Rectal smooth muscle tissue (tissue), 1 donor: ENCODE measurements around the gene SNED1.
A peak's percentile ranks its signal among the peaks of the same experiment; 100 is the strongest.

Source experiments
- H3K27ac ChIP-seq: one replicate; pipeline ENCODE4 v1.7.0; 2013; ENCODE audit warnings: low read depth, low read length, inconsistent platforms
- H3K27me3 ChIP-seq: one replicate; pipeline ENCODE4 v1.7.0; 2013; ENCODE audit warnings: low read length; ENCODE audit not compliant: control insufficient read depth, insufficient read depth
- H3K36me3 ChIP-seq: one replicate; pipeline ENCODE4 v1.7.0; 2013; ENCODE audit warnings: low read length; ENCODE audit not compliant: control insufficient read depth, insufficient read depth
- H3K4me1 ChIP-seq: one replicate; pipeline ENCODE4 v1.7.0; 2013; ENCODE audit warnings: low read length; ENCODE audit not compliant: control insufficient read depth, insufficient read depth
- H3K4me3 ChIP-seq: one replicate; pipeline ENCODE4 v1.7.0; 2013; ENCODE audit warnings: low read length
- H3K9ac ChIP-seq: one replicate; pipeline ENCODE4 v1.7.0; 2013; ENCODE audit warnings: low read length

Gene SNED1

DNA sequence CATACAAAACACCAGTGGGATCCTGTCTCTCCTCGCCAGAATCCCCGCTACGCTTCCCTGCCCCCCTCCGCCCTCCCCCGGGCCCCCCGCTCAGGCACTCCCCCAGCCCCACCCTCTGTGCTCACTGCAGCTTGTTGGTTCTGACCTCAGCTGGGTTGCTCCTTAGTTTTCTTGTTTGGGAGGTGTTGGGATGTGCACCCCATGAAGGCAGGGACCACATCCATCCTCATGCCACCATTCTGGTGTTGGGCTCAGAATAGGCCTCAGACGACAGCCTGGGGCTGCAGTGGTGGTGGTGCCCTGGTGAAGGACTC lies 4.6 kb downstream of the SNED1 start:
- H3K9ac ChIP-seq, result no peak overlapping the region
- H3K4me1 ChIP-seq, result no peaks in the 10 kb centered on the region
- no peak overlapping the region for H3K4me3 ChIP-seq
- H3K36me3 ChIP-seq, result no peaks in the 10 kb centered on the region
- H3K27ac ChIP-seq, result no peak overlapping the region
- H3K27me3 ChIP-seq, result no peaks in the 10 kb centered on the region

GRCh38 chr2:241003369-241003768 lies 5.0 kb downstream of the SNED1 start:
- Histone ChIP-seq H3K4me3 (no peak overlapping the region), H3K36me3 (no peaks in the 10 kb centered on the region), H3K9ac (no peak overlapping the region), H3K4me1 (no peaks in the 10 kb centered on the region), H3K27ac (no peak overlapping the region), H3K27me3 (no peaks in the 10 kb centered on the region)

DNA sequence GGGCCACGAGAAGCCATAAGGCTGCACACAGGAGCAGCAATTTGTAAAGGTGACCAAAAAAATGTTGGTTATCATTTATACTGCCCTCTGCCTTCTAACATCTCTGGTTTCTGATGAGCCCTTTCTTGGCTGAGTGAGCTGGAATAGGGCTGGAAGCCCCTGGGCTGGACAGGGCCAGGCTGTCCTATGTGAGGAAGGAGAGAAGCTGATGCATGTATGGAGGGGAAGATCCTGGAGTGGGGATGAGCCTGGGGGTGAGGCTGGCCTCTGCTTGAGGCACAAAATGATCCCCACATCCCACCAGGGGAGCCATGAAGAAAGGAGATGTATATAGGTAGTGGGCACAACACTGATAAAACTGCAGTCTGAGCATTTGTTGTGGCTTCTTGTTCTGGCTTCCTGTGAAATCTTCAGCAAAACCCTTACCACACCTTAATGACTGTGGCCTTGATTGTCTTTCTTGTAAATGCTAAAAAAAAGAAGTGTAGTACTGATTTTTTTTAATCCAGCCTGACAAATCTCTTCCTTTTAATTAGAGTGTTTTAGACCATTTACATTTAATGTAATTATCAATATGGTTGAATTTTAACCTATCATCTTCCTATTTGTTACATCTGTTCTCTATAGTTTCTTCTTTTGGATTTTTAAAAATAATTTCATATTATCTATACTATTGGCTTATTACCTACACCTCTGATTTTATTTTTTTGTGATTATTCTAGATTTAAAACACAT lies 5.6 kb downstream of the SNED1 start:
- H3K9ac ChIP-seq, result no peak overlapping the region
- H3K4me3 ChIP-seq, result no peak overlapping the region
- no peak overlapping the region for H3K27ac ChIP-seq
- no peaks in the 10 kb centered on the region for H3K36me3 ChIP-seq
- no peaks in the 10 kb centered on the region for H3K4me1 ChIP-seq
- H3K27me3 ChIP-seq, result no peaks in the 10 kb centered on the region

DNA sequence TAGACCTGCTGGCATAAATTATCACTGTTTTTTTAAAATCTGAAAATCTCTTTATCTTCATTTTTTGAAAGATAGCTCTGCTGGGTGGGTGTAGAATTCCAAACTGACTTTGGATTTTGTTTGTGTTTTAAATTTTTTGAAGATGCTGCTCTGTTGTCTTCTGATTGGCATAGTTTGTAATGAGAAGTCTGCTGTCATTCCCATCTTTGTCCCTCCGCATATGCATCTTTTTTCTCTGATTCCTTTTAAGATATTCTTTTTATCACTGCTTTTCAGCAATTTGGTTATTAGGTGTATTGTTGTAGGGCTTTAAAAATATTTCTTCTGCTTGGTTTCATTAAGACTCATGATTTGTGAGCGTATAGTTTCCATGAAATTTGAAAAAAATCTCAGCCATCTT lies 7.2 kb downstream of the SNED1 start:
- peaks cover 3% of the 10 kb centered on the region for H3K4me1 ChIP-seq
- H3K4me3 ChIP-seq, result no peak overlapping the region
- H3K27ac ChIP-seq, result no peak overlapping the region
- H3K27me3 ChIP-seq, result no peaks in the 10 kb centered on the region
- H3K9ac ChIP-seq, result no peak overlapping the region
- H3K36me3 ChIP-seq, result no peaks in the 10 kb centered on the region

DNA sequence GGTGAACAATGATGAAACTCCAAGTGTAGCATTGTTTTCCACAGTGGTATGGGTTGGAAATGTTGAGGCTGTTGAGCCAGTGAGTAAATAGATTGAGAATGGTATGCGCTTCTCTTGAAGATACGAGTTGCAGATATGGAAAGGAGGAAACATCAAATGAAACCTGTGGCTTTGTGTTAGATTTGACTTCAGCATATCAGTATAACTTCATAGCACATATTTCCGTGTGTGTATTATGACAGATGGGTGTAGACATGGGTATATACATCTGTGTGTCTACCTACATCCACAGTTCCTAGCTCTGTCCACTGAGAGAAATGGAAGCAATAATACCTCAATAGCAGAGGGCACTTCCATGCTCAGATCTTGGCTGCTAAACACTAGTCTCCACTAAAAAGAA lies 8.0 kb downstream of the SNED1 start:
- H3K4me3 ChIP-seq, result no peak overlapping the region
- no peaks in the 10 kb centered on the region for H3K36me3 ChIP-seq
- no peak overlapping the region for H3K9ac ChIP-seq
- no peak overlapping the region for H3K27ac ChIP-seq
- no peaks in the 10 kb centered on the region for H3K27me3 ChIP-seq
- H3K4me1 ChIP-seq, result peaks cover 3% of the 10 kb centered on the region

- no peak overlapping the region for H3K9ac ChIP-seq
- H3K27me3 ChIP-seq, result no peaks in the 10 kb centered on the region
- no peak overlapping the region for H3K27ac ChIP-seq
- peaks cover 3% of the 10 kb centered on the region for H3K4me1 ChIP-seq
- H3K36me3 ChIP-seq, result no peaks in the 10 kb centered on the region
- no peak overlapping the region for H3K4me3 ChIP-seq
Observed at GRCh38 chr2:241007111-241007510, 8.7 kb downstream of the SNED1 start.

- Histone ChIP-seq H3K27me3 (no peaks in the 10 kb centered on the region), H3K4me3 (no peak overlapping the region), H3K36me3 (no peaks in the 10 kb centered on the region), H3K9ac (no peak overlapping the region), H3K27ac (no peak overlapping the region), H3K4me1 (peaks cover 3% of the 10 kb centered on the region)
Observed at GRCh38 chr2:241007880-241008710, 9.7 kb downstream of the SNED1 start.

DNA sequence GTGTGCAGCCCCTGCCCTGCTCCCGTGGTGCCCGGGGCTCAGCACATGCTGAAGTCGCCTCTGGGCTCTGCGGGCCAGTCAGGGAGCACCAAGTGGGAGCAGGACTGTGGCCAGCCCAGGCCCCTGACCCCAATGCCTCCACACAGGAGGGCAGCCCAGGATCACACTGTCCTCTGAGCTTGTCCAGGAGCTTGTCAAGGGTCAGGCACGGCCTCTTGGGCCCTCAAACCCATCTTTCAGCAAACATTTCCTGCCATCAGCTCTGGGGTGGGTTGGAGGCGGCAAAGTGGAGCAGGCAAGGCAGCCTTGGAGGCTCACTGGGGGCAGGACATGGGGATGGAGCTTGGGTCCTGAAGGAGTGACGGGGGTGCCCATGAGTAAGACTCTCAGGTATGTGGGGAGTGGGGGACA lies 10.3 kb downstream of the SNED1 start:
- Histone ChIP-seq H3K9ac (no peak overlapping the region), H3K4me3 (no peak overlapping the region), H3K27ac (no peak overlapping the region), H3K4me1 (peaks cover 3% of the 10 kb centered on the region), H3K27me3 (no peaks in the 10 kb centered on the region), H3K36me3 (no peaks in the 10 kb centered on the region)

GRCh38 chr2:241009191-241009590 lies 10.8 kb downstream of the SNED1 start:
- Histone ChIP-seq H3K36me3 (no peaks in the 10 kb centered on the region), H3K4me3 (no peak overlapping the region), H3K27ac (no peak overlapping the region), H3K4me1 (peaks cover 3% of the 10 kb centered on the region), H3K9ac (no peak overlapping the region), H3K27me3 (no peaks in the 10 kb centered on the region)

DNA sequence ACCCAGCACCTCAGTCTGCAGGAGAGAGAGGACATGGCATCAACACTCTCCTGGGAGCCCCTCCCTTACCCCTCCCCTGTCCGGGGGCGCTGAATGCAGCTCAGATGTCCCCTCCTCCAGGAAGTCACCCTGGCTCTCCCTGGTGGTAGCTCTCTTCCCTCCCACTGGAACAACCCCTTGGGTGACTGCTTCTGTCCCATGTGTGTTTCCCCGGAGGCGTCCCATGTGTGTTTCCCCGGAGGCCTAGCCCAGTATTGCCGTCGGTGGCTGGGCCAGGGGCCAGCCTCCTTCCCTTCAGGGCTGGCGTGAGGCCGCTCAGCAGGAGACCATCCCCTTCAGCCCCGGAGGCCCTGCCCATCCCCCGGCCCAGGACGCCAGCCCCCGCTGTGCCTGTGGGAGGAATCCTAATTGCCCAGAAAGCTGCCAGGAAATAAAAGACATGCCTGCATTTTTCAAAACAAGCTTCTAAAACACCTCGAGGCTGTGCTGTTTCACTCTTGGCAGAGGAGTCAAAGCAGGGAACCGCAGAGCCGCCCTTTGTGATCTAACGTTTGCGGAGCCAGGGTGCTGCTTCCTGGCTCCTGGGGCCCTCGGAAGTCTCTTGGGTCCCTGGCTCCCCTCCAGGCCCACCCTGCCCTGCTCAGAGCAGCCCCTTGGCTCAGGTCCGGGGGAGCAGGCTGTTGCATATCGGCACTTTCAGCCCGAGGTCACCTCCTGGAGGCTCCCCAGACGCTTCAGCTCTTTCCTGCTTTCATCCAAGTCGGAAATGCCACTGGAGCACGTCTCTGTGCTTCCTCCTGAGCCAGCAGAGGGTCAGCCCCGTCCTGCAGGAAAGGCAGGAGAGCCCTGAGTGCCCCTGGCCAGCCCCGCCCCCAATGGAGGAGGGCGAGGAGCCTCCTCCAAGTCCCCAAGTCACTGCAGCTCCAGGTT lies 11.4 kb downstream of the SNED1 start:
- Histone ChIP-seq H3K4me3 (peak overlapping the region; percentile 49), H3K27me3 (no peaks in the 10 kb centered on the region), H3K27ac (peak overlapping the region; percentile 14), H3K36me3 (no peaks in the 10 kb centered on the region), H3K9ac (no peak overlapping the region), H3K4me1 (peaks cover 3% of the 10 kb centered on the region)

DNA sequence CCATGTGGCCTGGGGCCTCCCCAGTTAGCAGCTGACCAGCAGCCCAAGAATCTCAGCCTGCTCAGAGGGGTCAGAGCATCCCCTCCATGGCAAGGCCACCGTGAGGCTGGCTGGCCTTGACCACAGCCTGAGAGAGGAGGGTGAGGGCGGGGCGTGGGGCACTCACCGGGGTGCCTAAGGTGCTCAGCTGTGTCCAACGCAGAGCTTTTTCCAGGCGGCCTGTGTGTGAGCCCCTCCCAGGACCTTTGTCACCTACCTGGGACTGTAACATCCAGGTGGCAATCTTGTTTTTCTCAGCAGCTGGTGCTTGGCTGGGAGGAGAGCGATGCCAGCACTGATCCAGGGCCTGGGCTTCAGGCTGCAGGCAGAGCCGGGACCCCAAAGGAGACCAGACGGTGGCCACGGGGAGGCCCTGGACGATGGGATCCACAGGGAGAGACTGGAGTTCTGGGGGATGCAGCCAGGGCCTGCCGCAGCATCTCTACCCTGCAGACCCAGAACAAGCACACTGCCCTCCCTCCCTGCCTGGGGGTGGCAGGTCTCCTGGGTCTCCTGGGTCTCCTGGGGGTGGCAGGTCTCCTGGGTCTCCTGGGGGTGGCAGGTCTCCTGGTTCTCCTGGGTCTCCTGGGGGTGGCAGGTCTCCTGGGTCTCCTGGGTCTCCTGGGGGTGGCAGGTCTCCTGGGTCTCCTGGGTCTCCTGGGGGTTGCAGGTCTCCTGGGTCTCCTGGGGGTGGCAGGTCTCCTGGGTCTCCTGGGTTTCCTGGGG lies 12.3 kb downstream of the SNED1 start:
- no peaks in the 10 kb centered on the region for H3K36me3 ChIP-seq
- H3K4me3 ChIP-seq, result peak overlapping the region; percentile 49
- H3K27me3 ChIP-seq, result no peaks in the 10 kb centered on the region
- peaks cover 3% of the 10 kb centered on the region for H3K4me1 ChIP-seq
- no peak overlapping the region for H3K27ac ChIP-seq
- no peak overlapping the region for H3K9ac ChIP-seq

- Histone ChIP-seq H3K27ac (no peak overlapping the region), H3K4me3 (no peak overlapping the region), H3K9ac (no peak overlapping the region), H3K4me1 (peaks cover 3% of the 10 kb centered on the region), H3K27me3 (no peaks in the 10 kb centered on the region), H3K36me3 (no peaks in the 10 kb centered on the region)
Observed at GRCh38 chr2:241011296-241011600, 12.8 kb downstream of the SNED1 start.
